Kidney capillary endothelial cell (primary cell): ENCODE results near the gene BAHD1.

ENCODE experiments used
- DNase-seq: peaks from one replicate; pipeline ENCODE4 v3.0.0-alpha.2; 2018; ENCODE audit warnings: low spot score

Gene BAHD1

GRCh38 chr15:40424483-40425115, 16.2 kb upstream of the BAHD1 start:
- DNase-seq = no peak

- no peak for DNase-seq
These were observed 15.1 kb upstream of the BAHD1 start for GRCh38 chr15:40425681-40426080.

GRCh38 chr15:40427188-40427587, 13.6 kb upstream of the BAHD1 start:
- DNase-seq = no peak

- DNase-seq = no peak
These were observed 12.6 kb upstream of the BAHD1 start for GRCh38 chr15:40428185-40428584.

GRCh38 chr15:40429068-40429710, 11.6 kb upstream of the BAHD1 start:
- DNase-seq = no peak

GRCh38 chr15:40430271-40430805, 10.4 kb upstream of the BAHD1 start:
- no peak for DNase-seq

GRCh38 chr15:40435023-40435709, 5.6 kb upstream of the BAHD1 start:
- no peak for DNase-seq

- DNase-seq = no peak
These were observed 5.1 kb upstream of the BAHD1 start for GRCh38 chr15:40435710-40436089.

- no peak for DNase-seq
These were observed 4.4 kb upstream of the BAHD1 start for GRCh38 chr15:40436116-40436891.

GRCh38 chr15:40436892-40437751, 3.6 kb upstream of the BAHD1 start:
- DNase-seq = no peak

GRCh38 chr15:40437752-40438687, 2.7 kb upstream of the BAHD1 start:
- DNase-seq = no peak

- no peak for DNase-seq
These were observed 2.0 kb upstream of the BAHD1 start for GRCh38 chr15:40438712-40439111.

- no peak for DNase-seq
These were observed 1.2 kb upstream of the BAHD1 start for GRCh38 chr15:40439461-40439959.

GRCh38 chr15:40439960-40440742, 602 bp upstream of the BAHD1 start:
- DNase-seq = no peak

- no peak for DNase-seq
These were observed 1.1 kb downstream of the BAHD1 start for GRCh38 chr15:40441565-40442531.

- DNase-seq = no peak
These were observed 2.5 kb downstream of the BAHD1 start for GRCh38 chr15:40443255-40443654.

GRCh38 chr15:40443846-40444245, 3.1 kb downstream of the BAHD1 start:
- DNase-seq = no peak

- DNase-seq = no peak
These were observed 4.0 kb downstream of the BAHD1 start for GRCh38 chr15:40444736-40445135.
